ENCODE measurements around the gene SMG5. TPM values are rescaled to one million over a fixed set of nuclear protein-coding genes. Genes with fewer than 3 reads are reported as not detected.

SMG5 gene
- polyA plus RNA-seq, 1 donor = 53.6 TPM

DNA sequence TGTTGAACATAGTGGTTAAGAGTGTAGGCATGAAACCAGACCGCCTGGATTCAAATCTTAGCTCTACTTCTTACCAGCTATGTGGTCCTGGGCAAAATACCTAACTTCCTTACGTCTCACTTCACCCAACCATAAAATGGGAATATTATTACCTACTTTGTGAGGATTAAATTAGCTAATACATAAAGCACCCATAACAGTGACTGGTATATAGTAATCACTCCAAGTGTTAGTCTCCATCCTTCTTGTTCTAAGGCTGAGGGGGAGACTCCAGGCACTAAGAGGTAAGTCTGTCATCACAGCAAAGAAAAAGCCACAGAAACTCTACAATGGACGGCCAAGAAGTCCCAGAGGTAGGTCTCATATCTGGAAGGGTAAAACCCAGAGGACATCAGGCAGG, 2.8 kb downstream of the SMG5 start:
- DNase-seq = no peak

GRCh38 chr1:156276966-156277381, 5.7 kb downstream of the SMG5 start:
- DNase-seq = no peak

GRCh38 chr1:156276532-156276931, 6.1 kb downstream of the SMG5 start:
- DNase-seq = no peak

DNA sequence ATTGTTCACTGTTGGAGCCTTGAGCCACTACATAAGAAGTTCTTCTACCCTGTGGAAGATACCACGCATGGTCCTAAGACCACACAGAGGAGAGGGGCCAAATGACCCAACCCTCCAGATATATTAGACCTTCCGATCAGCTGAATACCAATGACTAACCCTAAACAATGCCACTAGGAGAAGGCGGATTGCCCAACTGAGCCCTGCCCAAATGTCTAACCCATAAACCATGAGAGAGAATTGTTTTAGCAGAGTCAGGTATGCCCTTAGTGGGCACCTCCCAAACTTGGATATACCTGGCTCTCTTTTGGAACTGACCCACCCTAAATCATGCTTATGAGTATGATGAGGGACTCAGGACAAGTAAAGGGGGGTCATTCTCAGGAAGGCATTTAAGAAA, 12.3 kb downstream of the SMG5 start:
- DNase-seq = no peak

GRCh38 chr1:156268336-156268735, 14.3 kb downstream of the SMG5 start:
- DNase-seq = no peak

DNA sequence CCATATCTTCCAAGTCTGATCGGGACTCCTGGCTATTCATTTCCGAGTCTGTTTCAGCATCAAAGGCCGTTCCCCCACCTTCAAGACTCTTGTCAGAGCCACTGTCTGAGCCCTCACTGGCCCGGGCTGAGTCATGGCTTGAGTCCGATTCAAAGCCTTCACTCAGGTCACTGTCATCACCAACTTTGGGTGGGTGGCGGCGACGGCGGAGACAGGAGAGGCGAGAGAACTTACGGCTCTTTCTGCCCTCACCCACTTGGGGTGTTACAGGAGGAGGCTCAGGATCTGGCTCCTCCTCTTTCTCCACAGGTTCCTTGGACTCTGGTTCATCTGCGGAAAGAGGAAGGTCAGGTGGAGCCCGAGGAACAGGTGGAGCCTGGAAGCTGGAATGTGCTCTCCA, 16.6 kb downstream of the SMG5 start:
- no peak for DNase-seq

DNA sequence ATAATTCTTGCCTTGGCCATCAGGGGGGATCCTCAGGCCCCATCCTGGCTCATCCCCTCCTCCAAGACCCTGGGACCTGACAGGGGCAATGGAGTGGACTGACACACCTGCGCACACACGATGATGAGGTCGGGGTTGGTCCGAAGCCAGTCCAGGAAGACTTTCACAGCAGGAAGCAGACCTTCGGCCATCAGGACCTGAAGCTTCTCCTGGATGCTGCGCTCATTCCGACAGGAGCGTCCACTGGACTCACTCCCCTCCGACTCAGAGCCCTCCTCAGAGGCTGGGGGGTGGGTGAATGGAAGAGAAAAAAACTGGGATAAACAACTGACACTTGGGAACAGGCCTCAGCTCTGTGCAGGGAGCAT, 19.4 kb downstream of the SMG5 start:
- DNase-seq = no peak

DNA sequence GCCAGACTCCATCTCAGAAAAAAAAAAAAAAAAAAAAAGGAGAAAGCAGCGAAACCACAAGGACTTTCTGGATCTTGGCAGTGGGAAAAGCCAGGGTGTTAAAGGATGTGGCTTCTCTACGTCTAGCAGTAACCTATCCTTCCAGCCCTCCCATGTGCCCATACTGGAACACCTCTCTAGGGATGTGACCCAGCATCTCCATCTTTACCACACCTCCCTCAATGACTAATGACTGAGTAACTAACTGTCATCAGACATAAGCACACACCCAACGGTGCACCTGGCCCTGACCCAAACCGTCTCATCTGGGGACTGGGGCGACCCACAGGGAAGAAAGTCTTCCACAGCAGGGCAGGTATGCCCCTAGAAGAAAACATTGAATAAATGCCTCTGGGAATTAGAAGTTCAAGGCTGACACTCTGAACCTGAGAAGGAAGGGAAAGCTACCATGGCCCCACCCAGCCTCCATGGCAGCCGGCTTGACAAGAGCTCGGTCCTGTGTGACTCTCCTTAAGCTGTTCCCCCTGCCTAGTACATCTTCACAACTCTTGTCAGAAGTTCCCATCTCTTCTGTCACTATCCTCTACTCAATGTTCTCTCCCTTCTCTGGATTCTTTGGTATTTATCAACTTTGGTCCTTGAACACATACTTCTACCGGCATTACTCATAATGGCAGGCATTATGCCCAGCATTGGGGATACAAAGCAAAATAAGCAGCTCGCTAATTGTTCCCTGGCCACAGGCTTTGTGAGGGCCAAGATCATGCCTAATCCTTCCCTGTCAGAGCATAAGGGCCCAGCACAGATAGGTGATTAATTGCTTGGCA, 20.0 kb downstream of the SMG5 start:
- no peak for DNase-seq

- DNase-seq = no peak
Measured at GRCh38 chr1:156260896-156261295, 21.7 kb downstream of the SMG5 start.

DNA sequence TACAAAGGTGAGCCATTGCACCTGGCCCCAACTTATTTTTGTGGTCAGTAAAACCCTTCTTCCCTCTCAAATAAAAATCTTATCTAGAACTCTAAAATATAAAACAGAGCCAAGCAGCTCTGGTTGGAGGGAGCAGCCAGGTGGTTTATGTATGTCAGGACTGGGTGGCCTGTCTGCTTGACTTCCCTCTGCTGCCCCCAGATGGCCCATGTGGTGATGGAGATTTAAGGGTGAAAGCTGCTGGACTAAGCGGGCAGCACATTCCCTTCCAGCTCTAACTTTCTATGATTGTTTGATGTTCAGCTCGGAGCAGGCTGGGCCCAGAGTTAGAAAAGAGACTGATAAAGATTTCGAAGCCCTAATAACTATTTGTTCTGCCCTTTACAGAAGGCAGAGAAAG, 22.8 kb downstream of the SMG5 start:
- DNase-seq = no peak

GRCh38 chr1:156258859-156259258, 23.8 kb downstream of the SMG5 start:
- DNase-seq = no peak

DNA sequence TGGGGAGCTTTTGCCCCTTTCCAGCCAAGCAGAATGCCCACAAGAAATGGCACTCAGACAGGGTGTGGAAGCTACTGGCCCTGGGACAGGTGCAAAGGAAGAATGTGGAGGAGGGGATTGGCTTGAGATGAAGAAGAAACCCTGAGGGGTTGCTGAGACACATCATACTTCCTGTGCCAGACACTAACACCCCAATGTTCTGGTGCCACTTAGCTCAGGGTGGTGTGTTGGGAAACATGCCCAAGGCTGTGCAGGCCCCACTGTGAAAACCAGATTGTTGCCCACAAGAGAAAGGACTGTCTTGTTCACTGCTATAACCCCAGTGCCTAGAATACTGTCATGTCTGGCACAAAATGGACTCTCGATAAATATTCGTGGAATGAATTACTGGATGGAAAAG, 24.9 kb downstream of the SMG5 start:
- no peak for DNase-seq

GRCh38 chr1:156253634-156254033, 29.0 kb downstream of the SMG5 start:
- DNase-seq = no peak

DNA sequence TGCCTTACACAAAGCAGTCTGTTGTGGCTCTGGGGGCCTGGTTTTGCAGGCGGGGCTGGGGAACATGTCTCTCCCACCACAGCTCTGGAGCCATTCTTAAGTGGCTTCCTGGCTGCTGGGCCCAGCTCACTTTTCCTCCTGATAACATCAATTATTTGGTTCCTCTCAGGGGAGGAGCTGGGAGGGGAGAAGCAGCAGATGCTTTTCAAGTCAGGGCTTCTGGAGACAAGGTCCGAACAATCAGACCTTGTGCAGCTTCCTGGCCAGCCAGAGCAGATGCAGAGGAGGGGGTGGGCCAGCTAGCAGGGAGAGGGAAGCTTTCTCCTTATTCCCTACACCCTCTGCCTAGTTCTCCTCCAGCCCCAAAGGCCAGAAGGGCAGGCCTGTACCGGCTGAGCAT, 31.1 kb downstream of the SMG5 start:
- DNase-seq = no peak

DNA sequence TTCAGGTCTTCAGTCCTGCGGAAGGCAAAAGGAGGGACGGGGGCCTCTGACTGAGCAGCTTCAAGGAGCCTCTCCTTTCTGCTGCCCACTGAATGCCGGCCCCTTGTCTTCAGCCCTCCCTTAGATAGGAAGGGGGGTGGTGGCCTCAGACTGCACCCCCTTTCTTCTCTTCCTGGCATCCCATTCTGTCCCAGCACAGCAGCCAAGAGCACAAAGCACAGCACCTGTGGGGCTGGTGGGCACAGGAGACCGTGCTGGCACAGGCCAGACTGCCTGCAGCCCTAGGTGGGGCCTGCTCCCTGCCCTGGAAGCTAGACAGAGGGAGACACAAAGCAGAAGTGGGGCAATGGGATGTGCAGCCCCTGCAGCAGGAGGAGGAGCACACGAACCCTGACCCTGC, 33.0 kb downstream of the SMG5 start:
- no peak for DNase-seq

GRCh38 chr1:156248323-156248683, 34.3 kb downstream of the SMG5 start:
- DNase-seq = no peak

- no peak for DNase-seq
Measured at GRCh38 chr1:156247460-156248322, 34.9 kb downstream of the SMG5 start, which contains the start of gene PAQR6. PAQR6 (minus strand) TSS chr1:156248056; CDS start chr1:156246731, 1,325 bp downstream.

DNA sequence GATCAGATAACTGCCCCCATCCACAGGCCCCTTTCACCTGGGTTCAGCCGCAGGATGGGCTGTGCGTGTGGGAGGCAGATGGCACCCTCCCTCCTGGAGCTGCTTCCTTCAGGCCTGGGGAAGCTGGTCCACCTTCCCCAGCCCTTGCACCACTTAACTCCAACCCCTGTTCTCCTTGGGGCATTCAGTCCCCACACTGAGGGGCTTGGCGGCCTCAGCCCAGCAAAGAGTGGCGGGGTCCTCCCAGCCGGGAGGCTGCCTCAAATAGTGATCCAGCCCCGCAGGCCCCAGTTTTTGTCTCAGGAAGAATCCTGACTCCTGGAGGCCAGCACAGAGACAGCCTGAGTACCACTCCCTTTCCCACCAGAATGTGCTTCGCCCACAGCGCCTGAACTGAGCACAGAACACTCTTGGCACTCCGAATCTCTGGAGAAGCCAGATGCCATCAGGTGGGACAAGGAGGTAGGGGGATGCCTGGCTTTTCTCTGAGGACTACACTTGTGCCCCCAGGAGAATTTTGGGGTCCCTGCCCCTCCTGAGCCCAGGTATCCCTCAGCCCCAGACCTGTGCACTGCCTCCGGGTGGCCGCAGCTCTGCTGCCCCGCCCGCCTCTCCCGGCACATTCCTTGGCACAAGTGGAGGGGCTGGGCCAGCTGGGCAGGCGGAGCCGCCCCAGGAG, 35.7 kb downstream of the SMG5 start:
- DNase-seq = no peak

DNA sequence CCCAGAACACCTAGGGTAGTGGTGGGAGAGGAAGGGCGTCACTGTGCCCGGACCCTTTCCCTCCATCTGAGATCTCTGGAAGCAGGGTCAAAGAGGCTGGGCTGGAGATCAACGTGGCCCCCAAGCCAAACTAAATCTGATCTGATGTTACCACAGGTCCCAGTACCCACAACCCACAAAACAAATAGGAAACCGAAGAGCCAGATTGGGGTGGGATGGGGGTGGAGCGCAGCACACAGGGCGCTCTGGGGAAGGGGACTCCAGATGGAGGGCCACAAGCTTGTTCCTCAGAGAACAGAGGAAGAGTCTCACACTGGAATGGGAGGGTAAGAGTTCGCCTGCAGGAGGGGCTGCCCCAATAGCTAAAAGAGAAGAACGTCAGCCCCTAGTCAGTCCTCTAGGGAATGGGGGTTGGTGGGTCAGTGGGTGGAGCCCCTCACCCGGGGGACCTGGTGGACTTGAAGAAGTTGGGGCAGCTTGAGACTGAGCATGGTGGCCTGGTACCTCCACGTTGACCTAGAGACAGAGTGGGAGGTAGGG, 36.3 kb downstream of the SMG5 start:
- DNase-seq = no peak

DNA sequence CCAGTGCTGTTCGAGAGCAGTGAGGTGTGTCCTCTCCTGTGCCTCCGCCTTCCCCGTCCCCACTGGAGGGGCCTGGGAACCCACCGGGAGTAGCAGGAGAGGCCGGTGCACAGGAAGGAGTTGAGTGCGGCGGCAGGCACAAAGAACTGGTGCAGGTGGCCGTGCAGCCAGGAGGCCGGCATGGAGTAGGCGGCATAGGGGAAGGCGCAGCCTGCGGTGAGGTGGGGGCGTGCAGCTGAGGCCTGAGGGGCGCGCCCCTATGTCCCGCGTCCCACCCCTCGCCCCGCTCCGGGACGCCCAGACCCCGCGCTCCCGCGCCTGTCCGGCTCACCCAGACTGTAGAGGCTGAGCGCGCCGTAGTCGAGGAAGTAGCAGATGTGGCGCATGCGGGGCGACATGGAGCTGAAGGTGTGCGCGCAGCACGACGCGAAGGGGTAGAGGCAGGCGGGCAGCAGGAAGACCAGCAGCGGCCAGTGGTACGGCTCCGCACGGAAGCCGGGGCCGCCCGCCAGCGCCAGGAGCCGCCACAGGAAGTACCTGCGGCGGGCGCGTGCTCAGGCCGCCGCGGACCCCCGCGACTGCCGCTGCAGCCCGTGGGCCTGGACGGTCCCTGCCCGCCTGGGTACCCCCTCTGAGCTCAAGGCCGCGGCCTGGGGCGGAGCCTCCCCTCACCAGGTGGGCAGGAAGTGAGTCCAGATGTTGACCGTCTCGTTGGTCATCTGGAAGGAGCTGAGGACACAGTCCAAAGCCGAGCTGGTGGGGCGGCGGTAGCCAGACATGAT, 37.0 kb downstream of the SMG5 start:
- no peak for DNase-seq

DNA sequence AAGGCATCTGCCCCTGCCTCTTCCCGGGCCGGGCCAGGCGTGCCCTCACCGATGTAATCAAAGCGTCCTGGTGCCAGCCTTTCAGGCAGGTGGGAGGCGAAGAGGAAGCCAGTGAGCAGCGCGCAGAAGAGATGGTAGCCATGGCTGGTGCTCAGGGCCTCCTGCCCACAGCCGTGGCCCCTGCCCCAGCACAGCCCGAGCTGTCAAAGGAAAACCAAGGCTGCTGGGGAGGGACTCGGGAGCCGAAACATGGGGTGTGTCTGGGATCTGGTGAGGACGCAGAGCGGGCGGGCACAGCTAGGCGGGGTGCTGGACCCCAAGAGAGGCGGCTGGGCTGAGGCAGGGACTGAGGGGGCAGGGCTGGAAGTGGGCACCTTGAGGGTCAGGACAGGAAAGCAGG, 37.9 kb downstream of the SMG5 start:
- DNase-seq = no peak

DNA sequence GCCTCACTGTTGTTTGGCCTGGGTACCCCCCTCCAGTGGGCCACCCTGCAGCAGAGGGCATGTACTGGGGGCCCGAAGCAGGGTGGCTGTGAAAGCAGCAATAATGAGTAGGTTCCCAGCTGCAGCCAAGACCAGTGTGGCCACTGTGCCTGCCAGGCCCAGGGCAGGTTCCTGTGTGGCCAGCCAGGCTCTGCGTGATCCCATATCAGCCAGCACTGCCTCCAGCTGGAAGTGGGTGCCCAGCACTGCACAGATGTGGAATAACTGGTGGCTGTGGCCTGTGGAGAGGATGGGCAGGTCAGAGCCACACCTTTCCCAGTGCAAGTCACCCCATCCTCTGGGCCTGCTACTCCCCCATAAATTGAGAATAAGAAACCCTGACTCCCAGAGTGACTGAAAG, 38.5 kb downstream of the SMG5 start:
- DNase-seq = no peak

Measured in hindlimb muscle (tissue), 1 donor.